Hematopoietic multipotent progenitor cell treated with erythropoietin and hydrocortisone succinate and interleukin-3 and kit ligand, for 17 days (in vitro differentiated cells): Measurements from ENCODE around the gene DCLK1.

Experiments used
- DNase-seq: peaks from one replicate; pipeline ENCODE4 v3.0.0-alpha.2; 2015; ENCODE audit warnings: low spot score

DCLK1 gene

DNA sequence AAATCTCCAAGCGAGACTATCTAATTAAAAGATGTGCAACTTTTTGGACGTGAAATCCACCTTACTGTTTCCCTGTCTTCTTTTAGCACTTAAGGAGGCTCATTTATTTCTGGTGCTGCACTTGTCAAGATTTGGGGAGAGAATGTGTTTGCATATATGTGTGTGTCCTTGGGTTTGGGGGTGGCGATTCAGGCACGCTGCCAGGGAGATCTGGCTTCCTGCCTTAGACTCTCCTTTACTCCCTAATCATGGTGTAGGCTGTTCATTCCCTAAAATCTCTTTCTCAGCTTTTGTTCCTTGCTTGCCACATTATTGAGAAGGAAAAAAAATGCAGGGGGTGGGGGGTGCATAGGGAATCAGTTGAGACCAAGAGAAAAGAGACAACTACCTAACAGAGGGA, 271.2 kb downstream of the DCLK1 start:
- DNase-seq, result no peak

DNA sequence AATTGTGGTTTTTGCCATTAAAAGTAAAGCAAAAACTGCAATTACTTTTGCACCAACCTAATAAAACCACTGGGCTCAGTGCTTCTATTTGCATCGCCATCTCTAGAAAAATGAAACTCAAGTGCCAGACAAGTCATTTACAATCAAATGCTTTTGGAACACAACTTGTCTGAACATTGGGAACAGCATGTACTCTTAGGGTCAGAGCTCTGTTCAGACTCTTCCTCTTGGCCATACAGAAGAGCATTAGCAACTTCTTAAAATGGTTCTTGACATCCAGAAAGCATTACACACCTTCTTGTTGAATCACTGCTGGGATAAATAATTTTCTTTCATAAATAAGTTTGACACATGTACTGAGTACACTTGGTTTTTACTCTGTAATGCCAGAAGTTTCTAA, 272.5 kb downstream of the DCLK1 start:
- DNase-seq, result no peak

DNA sequence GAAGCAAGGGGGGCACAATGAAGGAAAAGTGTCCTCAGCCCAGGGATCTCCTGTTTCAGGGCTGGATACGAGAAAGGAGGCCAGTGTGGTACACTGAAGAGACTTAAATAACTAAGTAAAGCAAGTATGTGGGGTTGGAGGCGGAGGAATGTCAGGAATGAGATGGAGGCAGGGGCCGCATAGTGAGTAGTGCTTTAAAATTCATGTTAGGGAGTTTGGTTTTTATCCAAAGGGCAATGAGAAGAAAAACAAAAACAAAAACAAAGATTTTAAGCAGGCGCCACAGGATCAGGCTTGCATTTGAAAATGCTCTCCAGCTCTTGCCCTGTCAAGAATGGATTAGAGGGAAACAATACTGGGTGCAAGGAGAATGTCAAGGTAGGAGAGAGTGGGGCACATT, 273.4 kb downstream of the DCLK1 start:
- no peak for DNase-seq

DNA sequence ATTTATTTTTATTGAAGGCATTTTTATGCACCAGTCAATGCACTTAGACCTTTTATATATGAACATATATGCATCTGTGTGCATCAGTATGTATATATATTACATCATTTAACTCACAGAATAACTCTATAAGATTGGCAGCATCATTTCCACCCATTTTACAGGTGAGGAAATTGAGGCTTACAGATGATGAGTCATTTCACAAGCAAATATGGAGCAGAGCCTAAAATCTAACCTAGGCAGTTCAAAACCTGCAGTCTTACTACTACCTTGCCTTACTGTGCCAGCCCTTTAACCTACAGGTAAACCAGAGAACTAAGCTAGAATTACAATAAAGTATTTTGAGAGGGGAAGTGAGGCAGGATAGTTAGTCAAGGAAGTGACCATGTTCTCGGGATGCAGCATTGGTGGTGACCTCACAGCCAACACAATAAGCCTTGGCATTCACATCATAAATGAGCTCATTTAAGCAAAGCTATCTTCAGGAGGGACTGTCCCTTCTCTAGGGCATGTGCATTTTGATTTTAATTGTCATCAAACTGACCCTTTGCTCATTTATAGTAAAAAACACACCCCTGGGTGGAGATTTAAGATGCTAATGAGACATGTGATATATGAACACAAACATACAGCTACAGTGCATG, 274.3 kb downstream of the DCLK1 start:
- no peak for DNase-seq

DNA sequence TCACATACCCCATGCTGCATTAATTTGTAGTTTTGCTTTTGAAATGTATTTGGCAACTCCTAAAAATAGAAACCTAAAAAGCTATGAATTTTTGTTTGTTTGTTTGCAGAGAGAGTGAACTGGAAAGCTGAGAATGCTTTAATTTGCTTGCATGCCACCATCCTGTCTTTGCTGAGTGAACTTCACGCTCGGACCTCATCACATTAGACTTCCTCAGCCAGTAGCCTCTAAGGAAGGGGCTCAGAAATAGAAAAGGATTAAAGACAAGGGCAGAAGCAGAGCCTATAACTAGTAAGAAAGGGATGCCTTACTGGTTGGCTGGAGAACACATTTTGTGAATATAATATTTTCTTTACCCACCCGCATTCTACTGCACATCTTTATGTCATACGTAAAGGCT, 275.1 kb downstream of the DCLK1 start:
- no peak for DNase-seq

DNA sequence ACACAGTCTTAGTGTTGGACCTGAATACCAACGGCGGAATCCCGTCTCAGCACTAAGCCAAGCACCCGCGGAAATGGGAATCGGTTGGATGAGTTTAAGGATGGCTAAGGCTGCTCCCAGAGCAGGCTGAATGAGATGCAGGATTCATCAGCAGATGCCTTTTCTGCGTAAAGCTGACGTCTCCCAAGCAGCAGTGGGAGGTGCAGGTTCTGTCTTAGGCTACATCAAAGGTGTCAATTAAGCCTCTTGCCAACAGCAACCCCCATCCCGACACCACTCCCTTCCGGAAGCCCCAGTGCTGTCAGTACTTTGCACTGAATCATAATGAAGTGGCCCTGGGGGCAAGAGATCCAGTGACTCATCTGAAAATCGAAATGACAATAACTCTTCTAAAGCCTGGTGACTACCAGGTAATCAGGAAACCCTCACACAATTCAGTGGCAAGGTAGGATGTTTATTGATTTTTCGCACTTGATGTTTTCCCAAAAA, 275.6 kb downstream of the DCLK1 start:
- no peak for DNase-seq

DNA sequence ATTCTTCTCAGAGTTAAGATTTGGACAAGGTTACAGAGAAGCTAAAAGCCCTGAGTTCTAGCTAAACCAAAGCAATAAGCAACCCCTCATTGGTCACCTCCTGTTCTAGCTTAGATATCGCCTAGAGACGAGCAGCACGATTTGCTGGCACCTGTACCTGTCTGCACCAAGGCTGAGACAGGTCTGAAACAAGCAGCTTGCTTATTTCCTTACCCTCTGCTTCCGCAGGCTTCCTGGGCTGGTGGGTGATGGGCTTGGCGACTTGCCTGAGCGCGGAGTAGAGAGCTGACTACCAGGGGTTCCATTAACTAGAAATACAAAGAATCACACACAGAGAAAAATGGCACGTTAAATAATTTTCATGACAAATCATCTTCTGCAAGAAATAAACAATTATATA, 276.9 kb downstream of the DCLK1 start:
- DNase-seq, result no peak

DNA sequence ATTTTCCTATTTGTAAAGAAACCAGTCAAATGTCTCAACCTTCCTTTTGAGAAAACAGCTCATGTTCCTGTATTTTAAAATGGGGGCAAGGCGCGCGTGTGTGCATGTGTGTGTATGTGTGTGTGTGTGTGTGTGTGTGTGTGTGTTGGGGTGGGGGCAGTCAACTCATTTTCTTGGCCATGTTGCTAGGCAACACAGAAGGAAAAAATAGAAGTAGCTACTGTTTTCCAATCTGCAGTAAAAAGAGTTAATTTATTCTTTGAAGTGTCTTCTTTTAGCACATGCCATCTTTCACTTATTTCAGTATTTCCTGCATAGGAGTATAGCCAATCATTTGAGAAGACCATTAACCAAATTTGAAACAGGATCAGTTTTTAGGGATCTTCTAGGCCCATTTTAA, 279.3 kb downstream of the DCLK1 start:
- no peak for DNase-seq

DNA sequence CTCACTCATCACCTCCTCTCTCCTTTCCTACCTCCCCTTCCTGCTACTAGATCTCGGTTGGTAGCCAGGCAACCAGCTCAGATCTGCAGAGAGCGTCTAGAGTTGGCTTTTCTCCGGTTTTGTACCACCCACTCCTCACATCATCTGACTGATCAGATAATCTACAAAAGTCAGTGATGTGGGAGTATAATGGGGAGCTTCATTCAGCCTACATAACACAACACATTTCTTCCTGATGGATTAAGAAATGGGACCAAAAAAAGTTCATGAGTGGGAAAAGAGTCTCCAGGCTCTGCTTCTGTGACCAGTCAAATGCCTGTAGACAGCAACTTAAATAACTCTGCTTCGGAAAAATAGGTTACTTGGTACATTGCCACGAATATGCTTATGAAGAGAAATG, 279.8 kb downstream of the DCLK1 start:
- DNase-seq, result no peak

DNA sequence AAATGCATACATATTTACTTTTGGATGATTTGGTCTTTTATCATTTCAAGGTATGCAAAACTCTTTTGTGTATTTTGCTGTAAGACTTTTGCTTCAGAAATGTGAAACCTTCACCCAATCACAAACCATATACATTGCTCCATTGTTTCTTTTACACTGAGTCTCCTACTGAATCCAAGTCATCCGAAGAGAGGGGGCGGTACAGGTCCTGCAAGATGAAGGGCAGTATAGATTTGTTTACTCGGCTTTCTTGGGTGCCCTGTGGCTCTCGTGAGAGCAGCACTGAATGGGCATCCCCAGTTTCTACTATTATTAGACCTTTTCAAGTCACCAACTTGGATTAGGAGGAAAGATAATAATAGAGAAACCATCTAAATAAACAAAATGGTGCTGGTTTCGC, 280.6 kb downstream of the DCLK1 start:
- no peak for DNase-seq

DNA sequence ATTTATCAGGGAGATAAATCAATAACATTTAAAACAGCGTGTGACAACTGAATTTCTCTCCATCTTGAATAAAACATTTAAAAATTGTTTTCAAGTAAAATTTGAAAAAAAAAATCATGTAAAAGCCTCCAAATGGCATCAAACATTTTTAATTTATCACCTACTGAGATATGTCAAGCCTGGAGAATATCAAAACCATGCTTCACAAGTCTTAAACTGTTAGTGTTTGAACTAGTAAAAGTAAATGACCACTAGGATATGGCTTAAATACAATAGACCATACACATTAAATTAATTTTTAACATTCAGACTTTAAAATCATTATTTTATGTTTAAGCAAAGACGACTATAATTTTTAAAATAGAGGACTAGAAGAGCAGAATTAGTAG, 281.9 kb downstream of the DCLK1 start:
- DNase-seq, result no peak

DNA sequence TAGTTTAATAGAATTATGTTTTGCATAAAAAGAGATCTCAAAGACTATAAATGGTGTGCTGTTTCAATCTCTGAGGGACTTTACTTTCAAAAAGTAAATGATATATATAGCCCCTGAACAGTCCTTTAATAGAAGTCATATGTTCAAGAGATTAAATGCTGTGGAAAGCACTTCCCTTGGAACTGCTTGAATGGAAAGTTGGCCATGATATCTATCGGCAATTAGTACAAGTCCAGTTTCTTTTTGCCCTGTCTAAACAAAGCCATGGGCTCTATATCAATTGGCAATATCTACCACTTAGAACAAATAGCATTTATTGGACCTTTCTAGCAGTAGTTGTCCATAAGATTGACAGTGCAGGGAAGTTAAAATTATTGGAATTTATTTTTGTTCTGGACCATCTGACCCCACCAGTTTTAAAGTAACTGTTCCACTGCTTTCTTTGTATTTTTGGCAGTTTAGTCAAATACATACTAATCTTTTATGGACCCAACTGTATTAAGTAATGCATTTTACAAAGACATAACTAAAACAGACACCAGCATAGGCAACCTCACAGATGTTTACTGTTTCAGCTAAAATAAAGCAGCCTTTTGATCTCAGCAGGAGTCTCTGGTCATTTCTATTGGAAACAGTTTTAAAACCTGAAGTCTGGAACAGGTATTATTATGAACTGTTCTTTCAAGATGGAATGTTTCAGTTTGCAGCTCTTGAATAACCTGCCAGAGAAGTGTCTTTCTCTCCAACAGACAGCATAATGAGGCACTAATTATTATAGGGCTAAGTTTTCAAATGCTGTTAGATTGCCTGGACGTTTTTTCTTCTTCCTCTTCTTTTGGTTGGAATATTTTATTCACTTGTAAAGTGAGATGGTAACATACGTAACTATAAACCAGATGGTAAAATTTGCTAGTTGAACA, 282.6 kb downstream of the DCLK1 start:
- DNase-seq, result no peak

DNA sequence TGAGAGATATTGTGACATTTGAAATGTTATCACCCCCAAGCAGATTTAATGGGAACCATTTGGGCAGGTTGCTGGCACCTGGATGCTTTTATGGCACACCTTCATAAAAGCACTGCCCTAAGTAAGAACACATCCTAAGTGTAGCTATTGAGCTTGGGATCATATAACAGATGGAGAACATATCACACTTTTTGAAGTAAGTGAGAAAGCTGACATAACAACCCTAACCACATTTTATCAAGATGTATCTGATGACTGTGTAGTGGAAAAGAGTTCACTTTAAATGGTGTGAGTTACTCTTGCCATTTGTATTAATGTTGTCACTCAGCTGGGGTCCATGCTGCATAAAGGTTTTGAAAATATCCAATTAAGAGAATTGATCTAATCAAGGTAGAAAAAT, 287.9 kb downstream of the DCLK1 start:
- no peak for DNase-seq

DNA sequence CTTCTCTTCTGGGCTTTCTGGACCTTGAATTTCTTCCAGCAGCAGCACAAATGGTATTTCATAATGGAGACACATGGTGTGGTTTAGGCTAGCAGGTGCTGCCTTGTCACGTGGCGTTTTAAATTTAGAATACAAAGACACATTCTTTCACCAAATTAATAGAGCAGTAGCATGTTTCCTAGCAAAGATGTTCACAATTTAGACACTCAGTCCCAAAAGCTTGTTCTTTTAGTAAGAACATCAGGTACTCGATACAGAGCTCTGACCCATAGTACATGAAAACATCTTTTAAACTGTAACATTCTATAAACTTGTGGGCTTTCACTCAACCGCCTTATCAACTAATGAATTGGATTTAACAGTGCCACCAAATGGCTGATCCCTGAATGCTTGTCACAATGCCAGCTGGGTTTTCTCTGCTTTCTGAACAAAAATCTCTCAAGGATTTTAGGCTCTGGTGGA, 290.1 kb downstream of the DCLK1 start:
- DNase-seq, result no peak

DNA sequence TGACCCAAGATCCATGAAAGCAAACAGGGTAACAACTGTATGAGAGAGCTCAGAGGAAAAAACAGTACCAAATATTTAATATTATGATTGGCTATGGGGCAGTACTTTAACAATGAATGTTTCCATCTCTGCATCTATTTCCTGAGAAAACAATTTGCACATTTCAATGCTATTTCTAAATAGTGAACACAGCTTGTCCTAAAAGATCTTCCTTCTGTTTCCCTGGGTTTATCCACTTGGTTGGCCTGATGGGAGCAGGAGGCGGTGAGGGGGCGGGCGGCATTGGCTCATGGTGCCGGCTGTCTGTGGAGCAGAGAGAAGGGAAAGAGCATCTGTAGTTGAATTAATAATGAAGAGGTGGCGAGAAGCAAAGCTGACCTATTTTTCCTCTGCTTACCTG, 291.4 kb downstream of the DCLK1 start:
- DNase-seq, result no peak

DNA sequence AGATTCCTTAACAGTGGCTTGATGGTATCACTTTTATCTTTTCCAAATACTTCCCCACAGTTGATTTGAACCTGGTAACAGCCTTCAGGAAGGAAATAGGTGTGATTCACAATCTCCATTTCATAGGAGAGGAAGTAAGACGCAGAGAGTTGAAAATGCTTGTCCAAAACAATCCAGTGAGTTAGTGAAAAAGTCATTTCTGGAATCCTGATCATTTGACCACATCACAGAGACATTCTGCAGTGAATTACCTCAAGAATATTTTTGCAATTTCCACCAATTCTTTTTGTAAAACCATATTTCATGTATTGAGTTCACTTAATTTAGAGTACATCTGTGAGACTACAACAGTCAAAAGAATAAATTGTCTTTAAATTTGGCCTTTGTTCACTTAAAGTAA, 292.8 kb downstream of the DCLK1 start:
- no peak for DNase-seq

DNA sequence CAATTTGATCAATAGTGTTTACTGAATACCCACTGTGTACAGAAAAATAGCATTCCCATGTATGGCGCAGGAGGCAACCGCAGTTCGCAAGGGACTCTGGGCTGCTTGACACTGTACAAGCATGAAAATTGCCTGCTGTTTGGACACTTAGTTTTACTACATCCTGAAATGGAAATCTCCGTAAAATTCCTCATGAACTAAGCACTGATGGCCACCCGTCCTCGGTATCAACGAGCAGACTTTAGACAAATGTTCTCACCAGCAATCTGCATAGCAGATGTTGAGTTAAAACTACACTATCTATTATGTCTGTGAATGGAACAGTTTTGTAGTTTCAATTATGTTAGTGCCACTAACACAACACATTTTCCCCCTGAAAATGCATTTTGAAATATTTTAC, 294.7 kb downstream of the DCLK1 start:
- no peak for DNase-seq

DNA sequence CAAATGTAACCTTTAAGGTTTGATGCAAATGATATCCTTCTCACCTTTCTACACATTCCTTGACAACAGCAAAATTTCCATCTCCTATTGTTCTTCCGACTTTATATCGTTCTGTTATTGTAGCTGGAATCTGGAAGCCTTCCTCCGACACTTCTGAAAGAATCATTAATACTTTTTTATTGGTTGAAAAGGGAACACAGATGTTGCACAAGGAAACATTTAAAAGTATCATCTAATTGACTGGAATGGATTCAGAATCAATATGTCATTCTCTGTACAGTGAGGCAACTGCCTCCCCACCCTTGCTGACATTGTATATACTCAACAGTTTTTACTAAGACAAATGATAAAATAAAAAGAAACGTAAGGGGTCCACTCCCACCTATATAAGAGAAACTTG, 295.2 kb downstream of the DCLK1 start:
- DNase-seq, result no peak

DNA sequence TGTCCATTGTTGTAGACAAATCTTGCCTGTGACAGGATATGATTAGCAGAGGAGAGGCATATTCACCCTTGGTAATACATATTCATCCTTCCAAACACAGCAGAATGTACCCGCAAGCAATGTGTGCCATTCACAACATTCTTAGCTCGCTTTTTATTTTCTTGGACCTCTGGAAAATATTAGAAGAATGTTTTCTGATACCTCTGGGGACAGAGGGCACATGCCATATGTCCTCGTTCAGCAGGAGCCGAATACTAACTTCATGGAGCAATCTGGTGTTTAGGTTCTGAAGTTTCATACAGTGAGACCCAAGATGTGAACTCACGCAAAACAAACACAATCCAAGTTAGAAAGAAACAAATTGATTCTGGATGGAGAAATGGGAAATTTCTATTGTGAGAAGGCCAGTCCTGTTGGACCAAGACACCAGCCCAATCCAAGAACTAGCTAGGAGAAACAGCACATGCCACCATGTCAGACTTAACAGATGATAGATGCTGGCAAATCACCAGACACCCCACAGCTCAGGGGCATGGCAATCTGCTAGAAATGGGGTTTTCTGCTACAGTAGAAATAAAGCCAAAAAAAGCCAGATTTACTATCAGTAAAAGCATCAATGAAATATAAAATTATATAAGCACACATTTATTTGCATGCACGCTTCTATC, 297.4 kb downstream of the DCLK1 start:
- DNase-seq, result no peak

DNA sequence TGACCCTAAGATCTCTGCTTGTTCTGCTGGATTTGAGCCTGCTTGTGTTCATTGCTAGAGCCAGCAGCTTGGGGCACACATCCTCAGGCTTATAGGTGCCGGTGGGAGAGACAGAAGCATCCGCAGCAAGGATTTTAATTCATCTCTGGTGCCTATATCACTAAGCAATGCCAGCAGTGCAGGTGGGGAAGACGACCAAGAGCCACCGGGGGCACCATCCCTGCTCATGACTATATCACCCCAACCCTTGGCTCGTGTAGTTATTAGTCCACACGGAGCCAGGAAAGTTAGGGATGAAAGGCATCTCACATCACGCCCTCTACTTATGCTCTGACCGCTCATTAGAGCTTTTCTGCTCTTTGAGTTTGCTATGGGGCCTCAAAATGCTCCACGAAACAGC, 298.2 kb downstream of the DCLK1 start:
- DNase-seq, result no peak

DNA sequence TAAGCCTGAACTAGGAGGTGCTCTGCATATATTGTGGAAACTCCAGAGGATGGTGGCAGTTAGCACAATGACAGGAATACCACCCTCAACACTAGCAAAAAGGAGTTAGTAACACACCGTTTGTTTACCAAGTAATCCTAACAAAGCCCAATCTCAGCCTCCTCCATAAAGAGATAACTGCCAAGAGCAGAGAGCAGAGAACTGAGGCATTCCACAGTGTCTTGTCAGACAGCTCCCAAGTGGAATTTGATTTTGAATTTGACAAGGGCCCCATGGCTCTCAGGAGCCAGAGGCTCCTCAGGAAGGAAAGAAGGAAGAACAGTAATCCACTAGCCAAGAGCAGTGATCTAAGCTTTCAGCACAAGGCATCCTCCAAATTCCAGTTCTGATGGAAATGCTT, 298.6 kb downstream of the DCLK1 start:
- DNase-seq, result no peak

DNA sequence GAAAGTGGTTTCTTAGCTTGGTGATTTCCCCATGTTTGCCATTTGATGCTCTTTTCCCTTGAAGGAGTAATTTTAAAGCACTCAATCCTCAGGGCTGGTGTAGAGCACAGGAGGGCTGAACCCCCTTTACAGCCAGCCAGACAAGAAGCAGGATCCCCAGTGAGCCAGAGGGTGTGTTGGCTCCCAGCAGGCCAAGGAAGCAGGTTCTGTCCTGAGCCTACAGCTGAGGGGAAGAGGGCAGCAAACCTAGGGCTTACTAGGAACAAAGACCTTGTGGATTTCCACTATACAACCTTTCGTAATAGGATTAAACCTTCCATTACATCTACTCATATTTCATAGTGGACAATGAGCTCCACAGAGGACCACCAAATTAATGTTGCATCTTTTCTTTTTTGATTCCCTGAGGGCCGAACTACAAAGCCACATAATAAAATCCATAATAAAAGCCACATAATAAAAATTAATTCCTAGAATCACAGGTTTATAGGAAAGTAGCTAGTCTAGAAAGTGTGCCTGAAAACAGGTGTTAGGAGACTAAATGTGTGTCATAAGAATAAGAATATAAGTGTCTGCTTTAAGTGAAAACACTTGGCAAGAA, 300.2 kb downstream of the DCLK1 start:
- DNase-seq, result no peak
